Panc1 (cell line): ENCODE measurements around the gene KIAA1614. TPM values are rescaled to one million over a fixed set of nuclear protein-coding genes. Genes with fewer than 3 reads are reported as not detected.

Experiments
- ATAC-seq: fragments of 200-7000 bp; cut with Tn5 transposase; 2 replicates; pipeline ENCODE4 v1.9.1; 2020; ENCODE audit warnings: mild to moderate bottlenecking, moderate library complexity
- BruUV-seq: library from RNA; stranded (reverse); fragments of 400-500 nt; replicated peaks from 2 replicates; lab custom pipeline; 2021; lab: Mats Ljungman, UMichigan
- CTCF ChIA-PET: fragments of 300-600 bp; sonication (Branson Sonifier 250); formaldehyde crosslinking; loops from one replicate; lab custom pipeline; 2022; ENCODE audit warnings: antibody characterized with exemption; lab: Charles Lee
- POLR2A ChIA-PET: fragments of 300-600 bp; sonication (Branson Sonifier 250); formaldehyde crosslinking; loops from one replicate; lab custom pipeline; 2022; ENCODE audit warnings: antibody characterized with exemption; lab: Charles Lee
- DNase-seq: peaks from one replicate; pipeline ENCODE4 v3.0.0-alpha.2; 2010; ENCODE audit warnings: low read depth, low spot score
- H3K27ac ChIP-seq: 2 replicates; pipeline ENCODE4 v1.5.1; 2011; ENCODE audit warnings: mild to moderate bottlenecking, low read length, inconsistent platforms
- H3K27me3 ChIP-seq: fragments of 200-500 bp; sonication (Bioruptor generic); 2 replicates; pipeline ENCODE4 v1.6.0; 2014; ENCODE audit warnings: low read length, inconsistent platforms; ENCODE audit not compliant: control insufficient read depth, insufficient read depth
- H3K36me3 ChIP-seq: fragments of 200-500 bp; sonication (Bioruptor generic); 2 replicates; pipeline ENCODE4 v1.5.1; 2014; ENCODE audit warnings: inconsistent platforms, mild to moderate bottlenecking, low read length, moderate library complexity; ENCODE audit not compliant: control insufficient read depth, insufficient read depth
- H3K4me1 ChIP-seq: 2 replicates; pipeline ENCODE4 v1.5.1; 2011; ENCODE audit warnings: inconsistent platforms, mild to moderate bottlenecking, low read length, moderate library complexity; ENCODE audit not compliant: control insufficient read depth, insufficient read depth
- H3K4me3 ChIP-seq, 2 experiments: 2 replicates each; pipeline ENCODE4 v1.5.1; 2011 to 2012; ENCODE audit warnings: low read depth in 2 of 2, low read length in 2 of 2, mild to moderate bottlenecking in 2 of 2, inconsistent platforms in 1 of 2, moderate library complexity in 1 of 2
- H3K9me3 ChIP-seq: fragments of 200-500 bp; sonication (Bioruptor generic); 2 replicates; pipeline ENCODE4 v1.5.1; 2014; ENCODE audit warnings: low read depth, mild to moderate bottlenecking, inconsistent platforms, low read length, moderate library complexity; ENCODE audit not compliant: control insufficient read depth, insufficient read depth
- POLR2AphosphoS5 ChIP-seq: IDR thresholded peaks from 2 replicates; pipeline ENCODE4 v1.6.1; 2012; ENCODE audit warnings: mild to moderate bottlenecking, low read depth, low read length, moderate library complexity
- REST ChIP-seq, 2 experiments: IDR thresholded peaks; 2 replicates each; pipeline ENCODE4 v1.6.1; 2011 to 2012; ENCODE audit warnings: low read depth in 2 of 2, control low read depth in 1 of 2, low read length in 1 of 2, mild to moderate bottlenecking in 1 of 2, moderate library complexity in 1 of 2; ENCODE audit not compliant: insufficient read depth in 1 of 2
- SIN3A ChIP-seq: IDR thresholded peaks from 2 replicates; pipeline ENCODE4 v1.6.1; 2012; ENCODE audit warnings: low read depth, mild to moderate bottlenecking, low read length, moderate library complexity, borderline replicate concordance; ENCODE audit not compliant: insufficient read depth
- TCF7L2 ChIP-seq: IDR thresholded peaks from 2 replicates; pipeline ENCODE4 v1.6.1; 2011; ENCODE audit warnings: mild to moderate bottlenecking, low read depth, low read length, inconsistent platforms
- in situ Hi-C: cut with HindIII; loops from 2 replicates; pipeline ENCODE4 v1.10.0; 2016; ENCODE audit warnings: low sequenced_read_pairs, low pct_unique_long_range_greater_than_20kb
- intact Hi-C: fragments of 100-400 bp; cut with micrococcal nuclease; formaldehyde crosslinking; loops from one replicate; pipeline ENCODE4 v1.10.0; 2022; ENCODE audit not compliant: unreplicated experiment
- total RNA-seq: library from RNA; stranded (reverse); gene quantifications from one replicate; pipeline ENCODE4 v1.2.1, GENCODE V29; 2021; ENCODE audit not compliant: unreplicated experiment
- TF ChIP-seq, protein P1 (sequence below): fragments of 450-650 bp; IDR thresholded peaks from 2 replicates; pipeline ENCODE4 v1.5.1; 2017; ENCODE audit warnings: mild to moderate bottlenecking

The KIAA1614 gene
- total RNA-seq, 1 experiment from 2014 or later: 0.80 TPM

GRCh38 chr1:180935326-180936109 lies 22.8 kb downstream of the KIAA1614 start:
- Histone ChIP-seq H3K27ac (no peak overlapping the region), H3K36me3 (no peaks in the 10 kb centered on the region), H3K9me3 (no peaks in the 10 kb centered on the region), H3K4me3 (no peak overlapping the region), H3K27me3 (no peaks in the 10 kb centered on the region), H3K4me1 (no peaks in the 10 kb centered on the region)
- no TSS peak for BruUV-seq
- no peak for ATAC-seq
- in situ Hi-C loops (no loop called here), intact Hi-C loops (no loop called here)
- DNase-seq: no peak
- CTCF ChIA-PET: no interaction called here
- no peak for TF ChIP-seq POLR2AphosphoS5
- TF ChIP-seq, protein P1, sequence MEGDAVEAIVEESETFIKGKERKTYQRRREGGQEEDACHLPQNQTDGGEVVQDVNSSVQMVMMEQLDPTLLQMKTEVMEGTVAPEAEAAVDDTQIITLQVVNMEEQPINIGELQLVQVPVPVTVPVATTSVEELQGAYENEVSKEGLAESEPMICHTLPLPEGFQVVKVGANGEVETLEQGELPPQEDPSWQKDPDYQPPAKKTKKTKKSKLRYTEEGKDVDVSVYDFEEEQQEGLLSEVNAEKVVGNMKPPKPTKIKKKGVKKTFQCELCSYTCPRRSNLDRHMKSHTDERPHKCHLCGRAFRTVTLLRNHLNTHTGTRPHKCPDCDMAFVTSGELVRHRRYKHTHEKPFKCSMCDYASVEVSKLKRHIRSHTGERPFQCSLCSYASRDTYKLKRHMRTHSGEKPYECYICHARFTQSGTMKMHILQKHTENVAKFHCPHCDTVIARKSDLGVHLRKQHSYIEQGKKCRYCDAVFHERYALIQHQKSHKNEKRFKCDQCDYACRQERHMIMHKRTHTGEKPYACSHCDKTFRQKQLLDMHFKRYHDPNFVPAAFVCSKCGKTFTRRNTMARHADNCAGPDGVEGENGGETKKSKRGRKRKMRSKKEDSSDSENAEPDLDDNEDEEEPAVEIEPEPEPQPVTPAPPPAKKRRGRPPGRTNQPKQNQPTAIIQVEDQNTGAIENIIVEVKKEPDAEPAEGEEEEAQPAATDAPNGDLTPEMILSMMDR: no peak
- no peak for TF ChIP-seq REST (IDR thresholded peaks at IDR 0.05; ENCODE audit: insufficient read depth in 1 of 2, low read depth in 2 of 2, low read length in 1 of 2)
- no peak for TF ChIP-seq SIN3A
- TF ChIP-seq TCF7L2: no peak
- POLR2A ChIA-PET: no interaction called here

GRCh38 chr1:180936110-180937011 lies 23.7 kb downstream of the KIAA1614 start:
- no peak overlapping the region for H3K27ac ChIP-seq
- ChIA-PET POLR2A (no interaction called here), CTCF (no interaction called here)
- H3K4me3 ChIP-seq: no peak overlapping the region
- H3K27me3 ChIP-seq: no peaks in the 10 kb centered on the region
- TF ChIP-seq TCF7L2: no peak
- no peak for TF ChIP-seq POLR2AphosphoS5
- TF ChIP-seq SIN3A: no peak
- no peak for TF ChIP-seq REST (IDR thresholded peaks at IDR 0.05; ENCODE audit: insufficient read depth in 1 of 2, low read depth in 2 of 2, low read length in 1 of 2)
- TF ChIP-seq, protein P1: no peak
- ATAC-seq: no peak
- BruUV-seq: no TSS peak
- in situ Hi-C loops (no loop called here), intact Hi-C loops (no loop called here)
- DNase-seq: no peak
- H3K4me1 ChIP-seq: no peaks in the 10 kb centered on the region
- no peaks in the 10 kb centered on the region for H3K9me3 ChIP-seq
- no peaks in the 10 kb centered on the region for H3K36me3 ChIP-seq
